Fibroblast of the aortic adventitia (primary cell): ENCODE data around the gene NUDT1. TPM values are rescaled to one million over a fixed set of nuclear protein-coding genes. Genes with fewer than 3 reads are reported as not detected.

ENCODE experiments used
- DNase-seq: peaks from one replicate; pipeline ENCODE4 v3.0.0-alpha.2; 2010; ENCODE audit warnings: low read depth
- H3K4me3 ChIP-seq: 2 replicates; pipeline ENCODE4 v1.5.1; 2011; ENCODE audit warnings: low read depth, mild to moderate bottlenecking, control low read depth, low read length, moderate library complexity
- CTCF ChIP-seq: IDR thresholded peaks from 2 replicates; pipeline ENCODE4 v1.5.1; 2011; ENCODE audit warnings: mild to moderate bottlenecking, low read length, control low read depth, inconsistent platforms; ENCODE audit not compliant: insufficient read depth
- total RNA-seq: library from RNA; depleted of rRNA; stranded (reverse); fragments of >200 nt; gene quantifications from 2 replicates; pipeline ENCODE4 v1.2.3, GENCODE V29; 2012; ENCODE audit warnings: low replicate concordance

NUDT1 gene
- total RNA-seq, 1 donor, result 16.3 TPM

- peak; percentile 61 for DNase-seq
- TF ChIP-seq CTCF, result no peak
Observed at GRCh38 chr7:2233926-2234325, 8.1 kb upstream of the NUDT1 start.

GRCh38 chr7:2237109-2237602 is 4.9 kb upstream of the NUDT1 start:
- TF ChIP-seq CTCF, result no peak
- DNase-seq, result no peak
- H3K4me3 ChIP-seq, result no peak overlapping the region

More at GRCh38 chr7:2233926-2234325, 8.1 kb upstream of the NUDT1 start:
- no peak overlapping the region for H3K4me3 ChIP-seq

GRCh38 chr7:2239242-2239641 is 2.8 kb upstream of the NUDT1 start:
- no peak for DNase-seq
- H3K4me3 ChIP-seq, result no peak overlapping the region
- TF ChIP-seq CTCF, result no peak

GRCh38 chr7:2242541-2243429 is 759 bp downstream of the NUDT1 start:
- TF ChIP-seq CTCF, result peak; percentile 31
- H3K4me3 ChIP-seq, result peak overlapping the region; percentile 93
- peak; percentile 10 for DNase-seq

- no peak for TF ChIP-seq CTCF
- no peak for DNase-seq
- H3K4me3 ChIP-seq, result no peak overlapping the region
Observed at GRCh38 chr7:2243458-2243857, 1.4 kb downstream of the NUDT1 start.

GRCh38 chr7:2244404-2244995 is 2.5 kb downstream of the NUDT1 start:
- TF ChIP-seq CTCF, result no peak
- DNase-seq, result no peak
- H3K4me3 ChIP-seq, result no peak overlapping the region
